NCI-H2227 (cell line): Measurements from ENCODE around the gene ALPK3.
"Not testable (repeated sequence)": the region's sequence is repeated elsewhere in the genome, so short reads cannot be mapped to it uniquely, and the experiment has no call there.

Experiments
- DNase-seq: peaks from one replicate; lab custom pipeline; 2025; ENCODE audit not compliant: unreplicated experiment; lab: John Stamatoyannopoulos, UW

The ALPK3 gene

DNA sequence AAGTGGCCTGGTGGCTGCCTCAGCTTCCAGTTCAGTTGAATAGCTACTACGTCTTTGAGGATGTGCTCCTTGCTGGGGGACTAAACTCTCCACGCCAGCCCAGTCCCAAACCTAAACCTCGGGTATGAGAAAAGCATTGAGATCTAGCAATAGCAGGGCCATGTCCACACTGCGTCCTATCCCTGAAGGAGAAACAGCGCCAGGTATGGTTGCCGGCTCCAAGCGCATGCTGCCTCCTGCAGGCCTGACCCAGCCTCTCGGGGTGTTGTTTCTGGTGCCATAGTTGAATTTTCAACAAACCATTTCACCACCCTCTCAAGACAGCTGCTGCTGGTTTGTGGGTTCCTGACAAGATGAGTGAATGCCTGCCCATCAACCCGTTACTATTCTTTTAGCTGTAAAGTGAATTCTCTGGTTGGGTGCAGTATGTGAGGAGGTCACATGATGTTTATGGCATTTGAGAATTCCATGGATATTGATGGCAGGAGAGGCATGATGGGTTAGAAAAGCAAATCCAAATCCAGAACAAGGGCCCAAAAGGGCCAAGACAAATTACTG is 54.4 kb downstream of the ALPK3 start:
- no peak for DNase-seq

DNA sequence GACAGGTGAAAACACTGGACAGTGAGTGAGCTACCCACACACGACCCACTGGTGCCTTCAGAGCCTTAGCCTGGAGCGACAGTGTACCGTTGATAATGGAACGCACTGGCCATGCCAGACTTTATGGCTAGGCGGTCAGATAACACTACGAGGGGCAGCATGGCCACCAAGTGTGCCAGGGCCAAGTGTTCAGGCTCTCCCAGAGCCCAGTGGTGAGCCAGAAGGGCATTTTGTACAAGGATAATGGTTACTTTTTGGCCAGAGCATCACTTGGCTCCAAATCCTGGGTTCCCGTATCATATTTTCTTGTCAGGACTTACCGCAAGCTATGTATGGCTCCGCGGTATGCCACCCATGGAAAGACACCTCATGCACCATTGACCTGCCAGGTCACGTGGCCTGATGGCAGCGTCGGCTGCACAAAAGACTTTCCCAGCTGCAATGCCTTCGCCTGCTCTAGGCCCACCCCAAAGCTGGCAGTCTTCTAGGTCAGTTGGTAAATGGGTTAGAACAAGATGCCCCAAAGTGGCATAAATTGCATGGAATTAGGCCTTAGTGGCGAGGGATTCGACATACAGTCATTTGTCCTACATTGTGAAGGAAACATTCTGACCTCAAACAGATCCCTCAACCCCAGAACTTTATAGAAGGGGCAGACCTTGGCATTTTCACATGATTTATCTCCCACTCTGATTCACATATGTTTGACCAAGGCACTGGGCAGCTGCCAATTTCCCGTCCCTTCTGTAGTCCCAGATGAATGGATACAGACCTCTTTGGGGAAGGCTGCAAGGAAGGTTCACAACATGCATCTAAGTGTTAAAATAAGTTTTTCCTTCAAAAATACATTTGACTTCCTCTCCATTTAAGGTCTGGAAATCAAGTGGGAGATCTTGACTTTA is 55.1 kb downstream of the ALPK3 start:
- DNase-seq: no peak

DNA sequence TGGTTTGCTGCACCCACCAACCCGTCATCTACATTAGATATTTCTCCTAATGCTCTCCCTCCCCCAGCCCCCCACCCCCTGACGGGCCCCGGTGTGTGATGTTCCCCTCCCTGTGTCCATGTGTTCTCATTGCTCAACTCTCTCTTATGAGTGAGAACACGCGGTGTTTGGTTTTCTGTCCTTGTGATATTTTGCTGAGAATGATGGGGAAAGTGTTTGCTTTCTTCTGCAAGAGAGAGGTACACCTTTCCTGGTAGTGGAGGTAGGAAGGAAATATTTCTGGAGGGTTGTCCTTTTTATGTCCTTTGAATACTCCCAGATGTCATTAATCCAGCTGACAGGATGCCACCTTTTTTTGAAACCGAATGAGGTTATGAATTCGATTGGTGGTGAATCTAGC is 56.8 kb downstream of the ALPK3 start:
- no peak for DNase-seq

DNA sequence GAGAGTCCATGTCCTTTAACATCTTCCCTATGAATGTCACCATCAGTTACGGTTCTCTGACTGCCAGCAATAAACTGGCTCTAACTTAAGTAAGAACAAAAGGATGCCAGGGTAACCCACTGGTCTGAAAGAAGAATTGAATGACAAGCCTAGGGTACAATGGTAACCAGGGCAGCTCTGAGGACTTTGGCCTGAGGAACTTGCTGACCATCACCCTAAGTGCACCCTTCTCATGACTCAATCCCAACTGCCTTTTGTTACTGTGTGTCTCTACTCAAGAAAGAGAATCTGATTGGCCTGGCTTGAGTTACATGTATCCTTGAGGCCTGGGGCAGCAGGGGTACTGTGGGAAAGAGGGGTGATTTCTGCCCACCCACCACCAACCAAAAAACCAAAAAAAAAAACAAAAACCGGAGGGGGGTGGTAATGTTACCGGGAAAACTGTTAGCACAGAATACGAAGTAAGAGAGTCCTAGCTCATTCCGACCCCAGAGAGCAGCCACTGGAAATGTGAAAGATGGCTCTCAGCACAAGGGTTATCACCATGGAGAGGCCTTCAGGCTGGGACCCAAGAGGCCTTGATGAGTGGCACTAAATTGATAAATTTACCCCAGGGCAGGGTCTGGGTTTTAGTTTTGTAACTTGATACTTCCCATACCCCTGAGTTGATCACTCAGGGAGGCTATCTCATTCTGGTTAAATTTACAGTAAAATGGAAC is 58.0 kb downstream of the ALPK3 start:
- no peak for DNase-seq

DNA sequence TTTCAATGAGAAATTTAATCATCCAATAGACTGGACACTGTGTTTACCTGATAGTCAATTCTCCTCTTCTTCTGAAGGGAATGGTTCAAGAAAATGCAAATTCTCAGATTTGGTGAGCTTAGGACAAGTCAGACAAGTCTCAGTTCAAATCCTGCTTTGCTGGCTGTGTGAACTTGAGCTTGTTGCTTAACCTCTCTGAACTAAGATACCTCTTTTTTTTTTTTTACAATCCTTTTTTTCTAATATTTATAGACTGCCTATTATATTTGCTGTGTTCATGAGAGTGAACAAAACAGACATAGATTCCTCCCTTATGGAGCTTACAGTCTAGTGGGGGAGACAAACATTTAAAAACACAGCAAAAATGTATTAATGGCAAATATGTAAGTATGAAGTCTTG is 59.1 kb downstream of the ALPK3 start:
- DNase-seq: no peak

DNA sequence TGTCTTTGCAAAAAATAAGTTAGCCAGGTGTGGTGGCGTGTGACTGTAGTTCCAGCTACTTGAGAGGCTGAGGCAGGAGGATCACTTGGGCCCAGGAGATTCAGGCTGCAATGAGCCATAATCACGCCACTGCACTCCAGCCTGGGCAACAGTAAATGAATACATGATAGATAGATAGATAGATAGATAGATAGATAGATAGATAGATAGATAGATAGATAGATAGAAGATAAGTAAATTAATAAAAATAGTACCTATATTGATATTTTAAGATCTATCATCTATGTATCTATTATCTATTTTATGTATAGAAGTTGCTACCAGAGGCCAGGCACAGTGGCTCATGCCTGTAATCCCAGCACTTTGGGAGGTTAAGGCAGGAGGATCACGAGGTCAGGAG is 60.5 kb downstream of the ALPK3 start:
- not testable (repeated sequence) for DNase-seq

DNA sequence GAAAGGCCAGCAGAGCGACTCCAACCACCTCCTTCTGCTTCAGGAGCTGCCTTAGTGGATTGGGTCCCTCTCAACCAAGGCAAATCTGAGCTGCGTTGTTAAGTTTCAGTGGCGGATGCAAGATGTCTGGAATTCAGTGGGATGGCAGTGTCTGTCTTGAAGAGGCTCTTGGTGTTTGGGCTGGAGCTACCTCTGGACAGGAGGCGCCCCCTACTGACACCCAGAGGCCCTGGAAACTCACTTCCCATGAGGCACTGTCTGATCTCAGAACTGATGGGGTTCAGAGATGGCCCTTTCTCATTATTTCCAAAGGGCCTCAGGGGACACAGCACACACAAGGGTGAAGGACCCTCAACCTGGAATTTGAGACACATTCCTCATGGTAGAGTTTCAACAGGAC is 61.3 kb downstream of the ALPK3 start:
- DNase-seq: peak; percentile 1

DNA sequence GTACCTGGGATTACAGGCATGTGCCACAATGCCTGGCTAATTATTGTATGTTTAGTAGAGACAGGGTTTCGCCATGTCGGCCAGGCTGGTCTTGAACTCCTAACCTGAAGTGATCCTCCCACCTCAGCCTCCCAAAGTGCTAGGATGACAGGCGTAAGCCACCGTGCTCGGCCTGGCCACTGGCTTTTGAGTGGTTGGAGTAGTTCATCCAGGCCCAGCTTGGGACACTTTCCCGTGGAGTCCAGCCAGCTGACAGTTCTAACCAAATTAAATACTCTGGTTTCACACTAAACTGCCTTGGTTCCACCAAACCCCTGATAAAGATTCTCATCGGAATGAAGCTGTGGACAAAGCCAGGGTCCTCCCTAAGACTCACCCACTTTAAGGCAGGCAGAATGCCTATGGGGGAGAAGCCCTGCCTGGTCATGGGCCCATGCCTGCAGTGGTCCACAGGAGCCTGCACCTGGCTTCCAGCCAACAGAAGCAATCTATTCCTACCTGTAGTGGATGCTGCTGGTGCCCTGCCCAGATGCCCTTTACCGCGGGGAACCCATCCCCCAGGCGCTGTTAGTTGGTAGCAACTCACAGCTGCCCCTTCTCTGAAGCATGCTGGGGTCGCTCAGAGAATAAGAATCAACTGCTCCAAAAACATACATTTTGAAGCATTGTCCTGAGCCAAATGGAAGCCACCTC is 62.1 kb downstream of the ALPK3 start:
- no peak for DNase-seq

DNA sequence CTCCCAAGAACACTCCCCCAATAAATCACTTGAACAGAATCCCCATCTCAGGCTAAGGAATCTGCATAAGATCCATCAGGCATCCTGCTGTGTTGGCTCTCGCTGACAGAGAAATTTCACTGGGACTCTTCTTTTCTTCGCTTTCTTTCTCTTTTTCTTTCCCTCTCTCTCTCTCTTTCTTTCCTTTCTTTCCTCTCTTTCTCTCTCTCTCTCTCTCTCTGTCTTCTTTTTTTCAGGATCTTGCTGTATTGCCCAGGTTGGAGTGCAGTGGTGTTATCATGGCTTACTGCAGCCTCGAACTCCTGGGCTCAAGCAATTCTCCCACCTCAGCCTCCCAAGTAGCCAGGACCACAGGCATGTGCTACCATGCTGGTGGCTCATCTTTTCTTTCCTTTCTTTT is 62.9 kb downstream of the ALPK3 start:
- no peak for DNase-seq

DNA sequence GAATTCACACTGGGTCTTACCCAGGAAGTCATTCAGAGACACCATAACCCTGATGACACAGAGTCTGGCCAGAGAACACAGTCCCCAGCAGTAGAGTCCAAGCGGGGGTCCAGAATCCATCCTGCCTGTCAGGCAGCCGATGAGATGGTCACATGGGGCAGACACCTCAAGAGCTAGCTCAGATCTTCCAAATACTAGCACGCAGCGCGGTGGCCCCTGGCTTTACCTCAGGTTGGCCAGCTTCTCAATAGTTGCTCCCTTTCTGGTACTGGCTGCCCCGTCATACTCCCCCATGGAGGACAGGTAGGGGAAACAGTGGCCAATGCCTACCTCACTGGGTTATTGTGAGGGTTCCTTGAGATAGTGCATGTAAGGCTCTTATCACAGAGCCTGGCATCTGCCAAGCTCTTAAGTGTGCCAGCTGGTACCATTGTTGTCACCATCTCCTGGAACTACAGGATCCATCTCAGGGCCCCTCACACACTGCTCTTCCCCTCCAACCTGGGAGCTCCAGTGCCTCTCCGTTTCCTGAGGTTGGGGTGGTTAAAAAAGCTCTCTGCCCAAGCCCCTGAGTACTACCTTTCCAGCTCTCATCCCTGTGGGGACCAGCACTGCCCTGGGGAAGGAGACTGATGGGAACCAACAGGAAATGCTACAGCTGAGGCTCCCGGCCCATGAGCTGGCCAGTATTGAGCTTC is 63.8 kb downstream of the ALPK3 start:
- DNase-seq: no peak

DNA sequence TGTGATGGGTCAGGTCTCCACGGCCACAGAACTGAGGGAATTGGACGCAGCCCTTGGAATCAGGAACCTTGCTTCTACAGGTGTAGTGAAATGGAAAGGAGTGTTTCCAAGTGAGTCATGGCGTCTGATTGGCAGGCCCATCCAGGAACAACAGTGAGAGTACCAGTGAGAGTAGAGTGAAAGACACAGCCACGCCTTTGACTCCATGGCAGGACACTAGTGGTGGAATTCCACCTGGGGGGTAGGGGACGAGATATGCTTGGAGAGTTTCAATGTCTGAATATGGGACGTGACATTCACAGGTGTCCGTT is 64.3 kb downstream of the ALPK3 start:
- DNase-seq: no peak

DNA sequence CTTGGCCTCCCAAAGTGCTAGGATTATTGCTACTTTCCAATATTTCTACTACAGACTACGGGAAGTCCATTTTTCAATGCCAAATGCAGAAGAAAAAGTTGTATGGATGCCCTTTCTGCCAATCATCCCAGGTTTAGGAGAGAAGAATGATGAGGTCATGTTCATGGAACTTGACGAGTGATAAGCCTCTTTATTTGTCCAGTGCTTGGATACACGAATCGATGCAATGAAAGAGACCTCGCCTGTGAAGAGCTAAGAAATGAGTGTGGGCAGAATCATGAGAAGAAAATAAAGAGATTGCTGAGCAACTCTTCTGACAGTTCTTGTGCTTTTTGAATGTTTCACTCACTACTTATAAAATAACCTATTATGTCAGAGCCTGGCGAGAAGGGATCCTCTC is 66.3 kb downstream of the ALPK3 start:
- DNase-seq: no peak

DNA sequence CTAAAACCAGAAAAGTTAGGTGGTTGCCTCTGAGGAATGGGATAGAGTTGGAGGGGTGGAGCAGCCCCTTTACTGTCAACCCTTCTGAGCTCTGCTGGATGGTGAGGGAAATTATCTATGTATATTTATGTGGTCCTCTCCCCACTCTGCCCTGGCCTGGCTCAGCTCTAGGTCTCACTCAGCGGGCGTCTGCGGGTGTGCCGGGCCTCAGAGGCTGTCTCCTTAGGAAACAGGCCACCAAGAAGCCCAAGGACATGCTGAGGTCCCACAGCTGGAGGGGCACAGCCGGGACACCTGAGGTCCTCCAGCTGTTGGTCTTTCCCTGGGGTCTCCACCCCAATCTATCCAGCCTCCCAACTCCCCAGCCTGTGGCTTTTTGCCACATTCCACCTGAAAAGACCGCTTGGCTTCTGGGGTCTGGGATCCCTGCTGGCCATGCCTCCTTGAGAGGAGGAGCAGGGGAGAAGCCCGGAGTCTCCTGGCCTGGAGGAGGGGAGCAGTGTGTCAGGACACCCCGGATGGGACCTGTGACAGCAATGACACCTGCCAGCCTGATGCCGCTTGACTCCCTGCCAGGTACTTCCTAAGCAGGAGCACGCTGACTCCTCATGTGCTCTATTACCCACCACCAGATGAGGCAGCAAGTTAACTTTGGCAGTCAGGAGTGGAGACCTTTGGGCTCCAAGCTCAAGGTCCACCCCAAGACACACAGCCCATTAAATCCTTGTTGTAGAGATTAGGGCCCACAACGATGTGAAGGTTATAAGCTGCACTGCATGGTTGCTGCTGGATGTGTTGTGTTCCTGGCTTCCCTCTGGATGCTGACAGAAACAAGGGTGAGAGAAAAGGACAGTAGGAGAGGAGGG is 67.0 kb downstream of the ALPK3 start, which contains the start of gene SLC28A1:
TSS of gene SLC28A1 (plus strand) at position 747 of the 866 bp plus-strand sequence. CDS start 3,099 bp downstream, outside the sequence.
- no peak for DNase-seq

DNA sequence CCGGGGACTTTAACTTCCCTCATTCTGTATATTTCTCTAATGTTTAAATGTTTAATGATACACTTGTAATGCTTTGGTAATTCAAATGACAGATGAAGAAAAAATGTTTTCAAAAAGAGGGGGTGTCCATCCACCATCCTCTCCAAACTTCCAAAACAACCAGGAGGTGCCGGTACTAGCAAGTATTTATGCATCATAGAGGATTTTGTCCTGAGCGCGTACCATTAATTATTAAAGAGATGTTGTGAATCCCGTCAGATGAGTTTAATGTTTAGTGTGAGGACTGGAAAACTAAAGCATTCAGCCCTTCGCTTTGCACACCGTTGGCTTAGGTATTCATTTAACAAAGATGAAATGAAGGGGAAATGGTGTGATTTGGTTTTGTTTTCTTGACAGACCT is 68.6 kb downstream of the ALPK3 start:
- no peak for DNase-seq

DNA sequence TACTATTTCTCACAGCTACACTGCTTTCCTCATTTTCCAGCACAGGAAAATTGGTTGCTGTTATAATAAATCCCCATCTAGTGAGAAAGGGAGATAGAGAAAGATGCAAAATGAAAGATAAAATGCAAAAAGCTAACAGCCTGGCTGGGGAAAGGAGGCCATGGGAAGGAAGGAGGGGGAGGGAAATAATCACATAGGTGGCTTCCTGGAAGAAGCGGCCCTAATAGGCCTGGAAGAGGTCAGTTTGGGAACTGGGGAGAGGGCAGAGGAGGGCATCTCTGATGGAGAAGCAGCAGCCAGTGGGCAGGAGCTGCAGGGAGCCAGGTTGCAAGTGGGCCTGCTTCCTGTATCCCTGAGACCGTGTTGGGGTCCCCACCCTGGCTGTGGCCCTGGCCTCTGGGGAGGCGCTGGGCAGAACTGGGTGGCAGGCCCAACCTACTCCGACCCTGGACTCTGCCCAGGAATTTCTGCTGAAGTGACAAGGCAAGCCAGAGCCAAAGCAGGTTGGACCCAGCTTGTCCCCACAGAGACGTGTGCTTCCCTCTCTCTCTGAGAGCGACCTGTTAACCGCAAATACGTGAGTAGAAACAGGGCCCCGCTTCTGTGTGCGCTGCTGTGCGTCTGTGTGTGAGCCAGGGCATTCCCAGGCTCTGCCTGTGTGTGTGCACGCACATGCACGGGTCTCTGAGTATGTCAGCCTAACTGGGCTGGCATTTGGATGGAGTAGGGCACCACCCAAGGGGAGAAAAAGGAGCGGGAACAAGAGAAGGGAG is 69.2 kb downstream of the ALPK3 start:
- DNase-seq: no peak

DNA sequence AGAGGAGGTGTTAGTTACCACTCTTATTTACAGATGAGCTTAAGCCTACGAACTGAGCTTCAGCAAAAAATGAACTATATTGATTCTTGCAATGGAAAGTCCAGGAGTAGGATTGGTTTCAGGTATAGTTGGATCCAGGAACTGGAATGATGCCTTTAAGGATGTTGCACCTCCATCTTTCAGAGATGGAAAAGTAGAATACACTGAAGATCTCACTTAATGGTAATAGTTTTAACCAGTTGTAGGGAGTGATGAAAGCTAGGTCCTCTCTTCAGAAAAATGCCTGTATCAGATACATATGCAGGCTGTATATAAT is 69.8 kb downstream of the ALPK3 start:
- DNase-seq: no peak

DNA sequence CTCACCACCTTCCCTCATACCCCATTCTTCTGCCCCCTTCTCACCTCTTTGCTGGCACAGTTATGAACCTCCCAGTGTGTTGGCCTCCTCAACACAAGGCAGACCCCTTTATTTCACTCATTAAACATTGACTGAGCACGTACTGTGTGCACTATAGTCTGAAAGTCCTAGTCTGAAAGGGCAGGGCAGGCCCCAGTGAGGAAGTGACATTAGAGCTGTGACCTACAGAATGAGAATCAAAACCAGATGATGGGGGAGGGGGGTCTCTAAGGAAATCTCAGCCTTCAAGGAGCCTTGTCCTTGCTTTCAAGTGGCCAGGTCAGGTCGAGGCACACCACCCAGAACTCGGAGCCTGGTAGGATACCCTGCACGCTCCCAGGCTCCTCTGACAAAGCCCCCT is 70.8 kb downstream of the ALPK3 start:
- no peak for DNase-seq

DNA sequence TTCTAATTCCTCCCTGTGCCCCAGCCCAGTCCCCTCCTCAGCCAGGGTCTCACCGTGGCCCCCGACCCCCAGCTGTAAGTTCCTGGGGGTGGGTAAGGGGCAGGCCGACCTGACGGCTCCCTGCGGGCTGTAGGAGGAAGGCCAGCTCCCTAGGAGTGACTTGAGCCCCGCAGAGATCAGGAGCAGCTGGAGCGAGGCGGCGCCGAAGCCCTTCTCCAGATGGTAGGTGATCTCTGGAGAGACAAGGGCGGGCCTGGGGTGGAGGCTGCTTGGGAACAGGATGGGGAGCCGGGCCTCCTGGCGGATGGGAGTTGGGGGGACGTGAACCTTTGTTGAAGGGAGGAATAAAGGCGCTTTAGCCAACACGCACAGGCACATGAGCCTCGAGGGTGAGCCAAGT is 71.5 kb downstream of the ALPK3 start:
- DNase-seq: no peak

DNA sequence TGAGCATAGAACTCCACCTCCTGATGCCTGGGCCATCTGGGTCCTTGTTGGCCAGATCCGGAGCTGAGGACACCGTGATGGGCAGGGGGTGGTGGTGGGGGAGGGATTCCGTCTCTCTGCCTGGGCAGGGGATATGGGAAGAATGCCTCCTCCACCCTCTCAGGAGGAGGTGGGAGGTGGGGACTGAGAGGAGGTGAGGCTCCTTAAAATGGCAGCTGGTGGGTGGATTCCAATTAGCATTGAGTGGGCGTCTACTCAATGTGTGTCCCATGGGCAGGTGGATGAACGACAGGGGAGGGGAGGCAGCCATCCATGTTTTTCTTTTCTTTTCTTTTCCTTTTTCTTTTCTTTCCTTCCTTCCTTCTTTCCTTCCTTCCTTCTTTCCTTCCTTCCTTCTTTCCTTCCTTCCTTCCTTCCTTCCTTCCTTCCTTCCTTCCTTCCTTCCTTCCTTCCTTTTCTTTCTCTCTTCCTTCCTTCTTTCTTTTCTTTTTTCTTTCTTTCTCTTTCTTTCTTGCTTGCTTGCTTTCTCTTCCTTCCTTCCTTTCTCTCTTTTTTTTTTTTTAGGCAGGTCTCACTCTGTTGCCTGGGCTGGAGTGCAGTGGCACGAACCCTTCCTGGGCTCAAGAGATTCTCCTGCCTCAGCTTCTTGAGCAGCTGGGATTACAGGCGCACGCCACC is 72.3 kb downstream of the ALPK3 start:
- no peak for DNase-seq
